ENCODE data around the gene RBBP8.

Gene RBBP8

DNA sequence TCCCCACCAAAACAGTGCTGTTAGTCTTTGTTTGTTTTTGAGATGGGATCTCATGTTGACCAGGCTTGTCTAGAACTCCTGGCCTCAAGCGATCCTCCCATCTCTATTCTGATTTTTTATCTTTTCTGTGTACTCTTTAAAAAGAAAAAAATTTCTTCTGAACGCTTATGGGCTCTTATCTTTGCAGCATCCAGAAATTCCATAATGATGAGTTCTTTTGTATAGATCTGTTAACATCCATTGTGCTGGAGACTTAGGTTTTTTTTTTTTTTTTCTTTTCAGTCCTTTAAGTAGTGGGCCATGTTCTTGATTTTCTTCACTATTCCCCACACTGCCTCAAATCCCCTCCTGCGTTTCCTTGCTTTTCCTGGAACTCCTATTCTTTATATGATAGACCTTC lies 31.0 kb downstream of the RBBP8 start (continued):
- TF ChIP-seq PPARA (CRISPR knock-in tag; IDR thresholded peaks at IDR 0.05; ENCODE audit: borderline replicate concordance) (no peak), TCF4 (CRISPR knock-in tag; IDR thresholded peaks at IDR 0.05; ENCODE audit: borderline replicate concordance) (no peak), ZC3H10 (CRISPR knock-in tag; IDR thresholded peaks at IDR 0.05) (no peak)
- TF ChIP-seq, protein P1, sequence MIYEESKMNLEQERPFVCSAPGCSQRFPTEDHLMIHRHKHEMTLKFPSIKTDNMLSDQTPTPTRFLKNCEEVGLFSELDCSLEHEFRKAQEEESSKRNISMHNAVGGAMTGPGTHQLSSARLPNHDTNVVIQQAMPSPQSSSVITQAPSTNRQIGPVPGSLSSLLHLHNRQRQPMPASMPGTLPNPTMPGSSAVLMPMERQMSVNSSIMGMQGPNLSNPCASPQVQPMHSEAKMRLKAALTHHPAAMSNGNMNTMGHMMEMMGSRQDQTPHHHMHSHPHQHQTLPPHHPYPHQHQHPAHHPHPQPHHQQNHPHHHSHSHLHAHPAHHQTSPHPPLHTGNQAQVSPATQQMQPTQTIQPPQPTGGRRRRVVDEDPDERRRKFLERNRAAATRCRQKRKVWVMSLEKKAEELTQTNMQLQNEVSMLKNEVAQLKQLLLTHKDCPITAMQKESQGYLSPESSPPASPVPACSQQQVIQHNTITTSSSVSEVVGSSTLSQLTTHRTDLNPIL (CRISPR knock-in tag; IDR thresholded peaks at IDR 0.05; ENCODE audit: low read depth): no peak

DNA sequence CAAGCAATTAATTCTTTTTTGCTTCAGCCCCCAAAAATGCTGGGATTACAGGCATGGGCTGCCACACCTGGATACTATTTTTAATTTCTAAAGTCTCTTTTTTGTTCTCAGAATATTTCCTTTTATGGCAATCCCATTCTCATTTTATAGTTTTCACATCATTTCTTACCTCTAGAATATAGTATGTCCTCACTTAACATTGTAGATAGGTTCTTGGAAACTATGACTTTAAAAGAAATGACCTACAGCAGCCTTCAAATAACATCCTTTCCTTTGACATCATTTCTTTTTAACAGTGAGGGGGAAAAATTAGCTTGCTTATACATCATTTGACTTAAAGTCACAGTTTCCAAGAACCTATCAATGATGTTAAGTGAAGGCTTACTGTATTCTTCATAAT lies 31.6 kb downstream of the RBBP8 start:
- ATAC-seq: no peak
- TF ChIP-seq, protein P1 (CRISPR knock-in tag; IDR thresholded peaks at IDR 0.05; ENCODE audit: low read depth): no peak

DNA sequence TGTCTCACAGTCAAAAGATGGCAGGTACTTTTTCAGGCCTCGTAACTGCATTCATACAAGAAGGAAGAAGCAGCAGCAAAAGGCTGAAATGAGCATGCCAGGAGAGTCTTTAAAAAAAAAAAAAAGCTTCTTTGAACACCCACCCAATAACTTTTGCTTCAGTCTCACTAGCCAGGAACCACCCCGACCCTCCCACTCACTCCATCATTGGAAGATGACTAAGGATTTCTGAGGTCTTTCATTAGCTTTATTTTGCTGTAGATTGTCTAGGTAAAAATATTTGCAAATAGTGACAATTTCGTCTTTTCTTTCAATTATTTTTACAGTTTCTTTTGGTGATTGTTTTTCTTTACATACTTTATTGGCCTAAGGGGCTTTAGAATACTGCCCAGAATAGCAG lies 37.9 kb downstream of the RBBP8 start:
- ATAC-seq: no peak
- no peak for TF ChIP-seq BACH2 (CRISPR knock-in tag; IDR thresholded peaks at IDR 0.05; ENCODE audit: borderline replicate concordance)
- TF ChIP-seq ZNF8 (CRISPR knock-in tag; IDR thresholded peaks at IDR 0.05): no peak
- TF ChIP-seq, protein P2, sequence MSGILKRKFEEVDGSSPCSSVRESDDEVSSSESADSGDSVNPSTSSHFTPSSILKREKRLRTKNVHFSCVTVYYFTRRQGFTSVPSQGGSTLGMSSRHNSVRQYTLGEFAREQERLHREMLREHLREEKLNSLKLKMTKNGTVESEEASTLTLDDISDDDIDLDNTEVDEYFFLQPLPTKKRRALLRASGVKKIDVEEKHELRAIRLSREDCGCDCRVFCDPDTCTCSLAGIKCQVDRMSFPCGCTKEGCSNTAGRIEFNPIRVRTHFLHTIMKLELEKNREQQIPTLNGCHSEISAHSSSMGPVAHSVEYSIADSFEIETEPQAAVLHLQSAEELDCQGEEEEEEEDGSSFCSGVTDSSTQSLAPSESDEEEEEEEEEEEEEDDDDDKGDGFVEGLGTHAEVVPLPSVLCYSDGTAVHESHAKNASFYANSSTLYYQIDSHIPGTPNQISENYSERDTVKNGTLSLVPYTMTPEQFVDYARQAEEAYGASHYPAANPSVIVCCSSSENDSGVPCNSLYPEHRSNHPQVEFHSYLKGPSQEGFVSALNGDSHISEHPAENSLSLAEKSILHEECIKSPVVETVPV (CRISPR knock-in tag; IDR thresholded peaks at IDR 0.05): no peak
- TF ChIP-seq RARB (CRISPR knock-in tag; IDR thresholded peaks at IDR 0.05): no peak
- no peak for TF ChIP-seq ZFP30 (CRISPR knock-in tag; IDR thresholded peaks at IDR 0.05)
- no peak for TF ChIP-seq PPARA (CRISPR knock-in tag; IDR thresholded peaks at IDR 0.05; ENCODE audit: borderline replicate concordance)
- TF ChIP-seq, protein P1 (CRISPR knock-in tag; IDR thresholded peaks at IDR 0.05; ENCODE audit: low read depth): no peak
- TF ChIP-seq OSR1 (CRISPR knock-in tag; IDR thresholded peaks at IDR 0.05): no peak
- no peak for TF ChIP-seq ZNF70 (CRISPR knock-in tag; IDR thresholded peaks at IDR 0.05)

DNA sequence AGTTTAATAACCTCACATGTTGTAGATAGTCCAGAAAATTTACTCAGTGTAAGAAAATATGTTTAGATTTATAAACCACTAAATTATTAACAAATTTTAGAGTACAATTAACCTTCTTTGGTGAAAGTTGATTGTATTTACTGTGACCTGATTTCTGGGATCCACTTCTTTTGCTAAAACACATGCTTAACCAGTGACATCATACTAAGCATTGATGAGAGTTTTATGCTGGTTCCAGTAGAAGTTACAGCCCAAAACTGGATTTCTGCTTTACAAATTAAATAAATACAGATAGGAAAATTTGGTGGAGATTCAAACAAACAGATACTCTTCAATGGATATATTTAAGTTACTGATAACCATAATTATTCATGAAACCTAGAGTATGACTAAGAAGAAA lies 40.9 kb downstream of the RBBP8 start:
- no peak for TF ChIP-seq TOX (CRISPR knock-in tag; IDR thresholded peaks at IDR 0.05; ENCODE audit: borderline replicate concordance)
- no peak for TF ChIP-seq GLIS3 (CRISPR knock-in tag; IDR thresholded peaks at IDR 0.05)
- TF ChIP-seq ISL1 (CRISPR knock-in tag; IDR thresholded peaks at IDR 0.05): no peak
- TF ChIP-seq CSDC2 (CRISPR knock-in tag; IDR thresholded peaks at IDR 0.05): no peak
- TF ChIP-seq BACH2 (CRISPR knock-in tag; IDR thresholded peaks at IDR 0.05; ENCODE audit: borderline replicate concordance): no peak
- no peak for TF ChIP-seq ZFP3 (CRISPR knock-in tag; IDR thresholded peaks at IDR 0.05)
- TF ChIP-seq ZNF565 (CRISPR knock-in tag; conservative IDR thresholded peaks at IDR 0.05; ENCODE audit: low read depth): no peak
- no peak for TF ChIP-seq ARNTL (CRISPR knock-in tag; IDR thresholded peaks at IDR 0.05; ENCODE audit: borderline replicate concordance, low read depth)
- TF ChIP-seq, protein P3, sequence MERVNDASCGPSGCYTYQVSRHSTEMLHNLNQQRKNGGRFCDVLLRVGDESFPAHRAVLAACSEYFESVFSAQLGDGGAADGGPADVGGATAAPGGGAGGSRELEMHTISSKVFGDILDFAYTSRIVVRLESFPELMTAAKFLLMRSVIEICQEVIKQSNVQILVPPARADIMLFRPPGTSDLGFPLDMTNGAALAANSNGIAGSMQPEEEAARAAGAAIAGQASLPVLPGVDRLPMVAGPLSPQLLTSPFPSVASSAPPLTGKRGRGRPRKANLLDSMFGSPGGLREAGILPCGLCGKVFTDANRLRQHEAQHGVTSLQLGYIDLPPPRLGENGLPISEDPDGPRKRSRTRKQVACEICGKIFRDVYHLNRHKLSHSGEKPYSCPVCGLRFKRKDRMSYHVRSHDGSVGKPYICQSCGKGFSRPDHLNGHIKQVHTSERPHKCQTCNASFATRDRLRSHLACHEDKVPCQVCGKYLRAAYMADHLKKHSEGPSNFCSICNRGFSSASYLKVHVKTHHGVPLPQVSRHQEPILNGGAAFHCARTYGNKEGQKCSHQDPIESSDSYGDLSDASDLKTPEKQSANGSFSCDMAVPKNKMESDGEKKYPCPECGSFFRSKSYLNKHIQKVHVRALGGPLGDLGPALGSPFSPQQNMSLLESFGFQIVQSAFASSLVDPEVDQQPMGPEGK (CRISPR knock-in tag; IDR thresholded peaks at IDR 0.05; ENCODE audit: borderline replicate concordance): no peak
- no peak for TF ChIP-seq RARB (CRISPR knock-in tag; IDR thresholded peaks at IDR 0.05)
- no peak for ATAC-seq

DNA sequence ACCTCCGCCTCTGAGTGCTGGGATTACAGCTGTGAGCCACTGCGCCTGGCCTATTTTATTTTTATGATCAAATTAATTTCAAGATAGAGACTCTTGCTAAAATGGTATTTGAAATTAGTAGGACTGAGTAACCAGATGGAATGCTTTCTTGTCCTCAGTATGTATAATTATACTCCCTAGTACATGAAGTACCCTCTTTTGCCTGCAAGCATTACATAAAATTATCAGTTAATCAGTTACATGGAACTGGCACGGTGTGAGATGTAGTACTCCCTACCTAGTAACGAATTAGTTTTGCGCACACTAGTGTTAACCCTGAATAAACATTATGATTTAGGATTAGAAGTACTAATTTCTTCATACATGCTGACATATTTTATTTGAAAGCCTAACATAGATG lies 41.6 kb downstream of the RBBP8 start:
- no peak for ATAC-seq
- TF ChIP-seq, protein P2 (CRISPR knock-in tag; IDR thresholded peaks at IDR 0.05): no peak
- TF ChIP-seq BACH2 (CRISPR knock-in tag; IDR thresholded peaks at IDR 0.05; ENCODE audit: borderline replicate concordance): no peak
- TF ChIP-seq TOX (CRISPR knock-in tag; IDR thresholded peaks at IDR 0.05; ENCODE audit: borderline replicate concordance): no peak
- no peak for TF ChIP-seq ZC3H10 (CRISPR knock-in tag; IDR thresholded peaks at IDR 0.05)
- TF ChIP-seq, protein P4, sequence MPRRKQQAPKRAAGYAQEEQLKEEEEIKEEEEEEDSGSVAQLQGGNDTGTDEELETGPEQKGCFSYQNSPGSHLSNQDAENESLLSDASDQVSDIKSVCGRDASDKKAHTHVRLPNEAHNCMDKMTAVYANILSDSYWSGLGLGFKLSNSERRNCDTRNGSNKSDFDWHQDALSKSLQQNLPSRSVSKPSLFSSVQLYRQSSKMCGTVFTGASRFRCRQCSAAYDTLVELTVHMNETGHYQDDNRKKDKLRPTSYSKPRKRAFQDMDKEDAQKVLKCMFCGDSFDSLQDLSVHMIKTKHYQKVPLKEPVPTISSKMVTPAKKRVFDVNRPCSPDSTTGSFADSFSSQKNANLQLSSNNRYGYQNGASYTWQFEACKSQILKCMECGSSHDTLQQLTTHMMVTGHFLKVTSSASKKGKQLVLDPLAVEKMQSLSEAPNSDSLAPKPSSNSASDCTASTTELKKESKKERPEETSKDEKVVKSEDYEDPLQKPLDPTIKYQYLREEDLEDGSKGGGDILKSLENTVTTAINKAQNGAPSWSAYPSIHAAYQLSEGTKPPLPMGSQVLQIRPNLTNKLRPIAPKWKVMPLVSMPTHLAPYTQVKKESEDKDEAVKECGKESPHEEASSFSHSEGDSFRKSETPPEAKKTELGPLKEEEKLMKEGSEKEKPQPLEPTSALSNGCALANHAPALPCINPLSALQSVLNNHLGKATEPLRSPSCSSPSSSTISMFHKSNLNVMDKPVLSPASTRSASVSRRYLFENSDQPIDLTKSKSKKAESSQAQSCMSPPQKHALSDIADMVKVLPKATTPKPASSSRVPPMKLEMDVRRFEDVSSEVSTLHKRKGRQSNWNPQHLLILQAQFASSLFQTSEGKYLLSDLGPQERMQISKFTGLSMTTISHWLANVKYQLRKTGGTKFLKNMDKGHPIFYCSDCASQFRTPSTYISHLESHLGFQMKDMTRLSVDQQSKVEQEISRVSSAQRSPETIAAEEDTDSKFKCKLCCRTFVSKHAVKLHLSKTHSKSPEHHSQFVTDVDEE (CRISPR knock-in tag; IDR thresholded peaks at IDR 0.05): no peak
- TF ChIP-seq ZNF8 (CRISPR knock-in tag; IDR thresholded peaks at IDR 0.05): no peak
- no peak for TF ChIP-seq RARB (CRISPR knock-in tag; IDR thresholded peaks at IDR 0.05)
- no peak for TF ChIP-seq ZFP30 (CRISPR knock-in tag; IDR thresholded peaks at IDR 0.05)
- TF ChIP-seq ESRRG (CRISPR knock-in tag; IDR thresholded peaks at IDR 0.05): no peak
- TF ChIP-seq, protein P1 (CRISPR knock-in tag; IDR thresholded peaks at IDR 0.05; ENCODE audit: low read depth): no peak
- no peak for TF ChIP-seq GLIS3 (CRISPR knock-in tag; IDR thresholded peaks at IDR 0.05)
- no peak for TF ChIP-seq ZNF565 (CRISPR knock-in tag; conservative IDR thresholded peaks at IDR 0.05; ENCODE audit: low read depth)

All from SK-N-SH treated with all-trans-retinoic acid at 6 μM for 48 hours (cell line).